Right lobe of liver (tissue), 6 donors: ENCODE measurements around the gene GRK7. TPM values are rescaled to one million over a fixed set of nuclear protein-coding genes. Genes with fewer than 3 reads are reported as not detected.

ENCODE experiments used
- ATAC-seq, 4 donors: fragments of 200-7000 bp; cut with Tn5 transposase; one replicate each; pipeline ENCODE4 v1.9.1; 2020; ENCODE audit warnings: mild to moderate bottlenecking in 4 of 4, moderate library complexity in 4 of 4
- DNase-seq, 3 donors: peaks; one replicate each; pipeline ENCODE4 v3.0.0-alpha.2; 2020
- H3K27ac ChIP-seq, 3 donors: fragments of 200-600 bp; one replicate each; pipeline ENCODE4 v1.8.0; 2022
- H3K27me3 ChIP-seq, 2 donors: fragments of 200-600 bp; one replicate each; pipeline ENCODE4 v1.8.0; 2022
- H3K36me3 ChIP-seq, 4 donors: fragments of 200-600 bp; sonication (generic) in 1 of 4; one replicate each; pipeline versions ENCODE4 v1.5.1 to v1.8.0; 2017 to 2022; ENCODE audit warnings: control low read depth in 1 of 4
- H3K4me1 ChIP-seq, 4 donors: fragments of 200-600 bp; sonication (generic) in 1 of 4; one replicate each; pipeline versions ENCODE4 v1.5.1 to v1.8.0; 2017 to 2022; ENCODE audit warnings: control low read depth in 1 of 4
- H3K4me3 ChIP-seq, 3 donors: fragments of 200-600 bp; one replicate each; pipeline ENCODE4 v1.8.0; 2022
- H3K9me3 ChIP-seq, 4 donors: fragments of 200-600 bp; sonication (generic) in 1 of 4; one replicate each; pipeline versions ENCODE4 v1.5.1 to v1.8.0; 2017 to 2022; ENCODE audit warnings: control low read depth in 1 of 4
- CTCF ChIP-seq, 4 donors: fragments of 200-600 bp in 3 of 4; fragments of 450-650 bp in 1 of 4; IDR thresholded peaks; one replicate each; pipeline versions ENCODE4 v1.5.1 to v1.8.0; 2016 to 2022; ENCODE audit warnings: antibody characterized with exemption in 4 of 4, mild to moderate bottlenecking in 2 of 4
- POLR2A ChIP-seq: fragments of 450-650 bp; IDR thresholded peaks from one replicate; pipeline ENCODE4 v1.6.1; 2017; ENCODE audit warnings: antibody characterized with exemption, mild to moderate bottlenecking
- WGBS: methylation state at CpG from one replicate; pipeline ENCODE4 v1.1.6; 2018; ENCODE audit warnings: low coverage, low lambda C conversion rate; ENCODE audit not compliant: insufficient coverage; ENCODE audit errors: missing lambda C conversion rate; 5-methylcytosine and 5-hydroxymethylcytosine counted together
- intact Hi-C, 2 donors: fragments of 100-400 bp; cut with DNase I; formaldehyde crosslinking; loops; one replicate each; pipeline versions ENCODE4 v1.11.2 to v1.14.1; 2022
- total RNA-seq, 6 experiments: library from RNA; depleted of rRNA in 2 of 6; stranded (reverse); fragments of >200 nt in 2 of 6; fragmentation: NEBNext Ultra II Directional in 3 of 6; extraction: Animal tissue kit (Norgen Biotek cat#: 25700) in 3 of 6; gene quantifications; one replicate each; pipeline versions ENCODE4 v1.1.0 to v1.2.4, GENCODE V29; 2016 to 2023
- donor health status: DM: no; HTN: yes; CAD: no.
- donor health status: DM: no; HTN: no; CAD: no.
- donor health status: DM: no; HTN: no; CAD: no.
- donor health status: DM: no; HTN: yes; CAD: no.
- donor health status: DM: no; HTN: yes; CAD: no.

Gene GRK7
- total RNA-seq, 6 experiments from 2014 or later: 0.06 TPM; not detected in 5

- 86% methylated on average over 2 of the region's 2 CpGs for WGBS
- no peak for ATAC-seq
These were observed 41.2 kb downstream of the GRK7 start for GRCh38 chr3:141804447-141804777.

DNA sequence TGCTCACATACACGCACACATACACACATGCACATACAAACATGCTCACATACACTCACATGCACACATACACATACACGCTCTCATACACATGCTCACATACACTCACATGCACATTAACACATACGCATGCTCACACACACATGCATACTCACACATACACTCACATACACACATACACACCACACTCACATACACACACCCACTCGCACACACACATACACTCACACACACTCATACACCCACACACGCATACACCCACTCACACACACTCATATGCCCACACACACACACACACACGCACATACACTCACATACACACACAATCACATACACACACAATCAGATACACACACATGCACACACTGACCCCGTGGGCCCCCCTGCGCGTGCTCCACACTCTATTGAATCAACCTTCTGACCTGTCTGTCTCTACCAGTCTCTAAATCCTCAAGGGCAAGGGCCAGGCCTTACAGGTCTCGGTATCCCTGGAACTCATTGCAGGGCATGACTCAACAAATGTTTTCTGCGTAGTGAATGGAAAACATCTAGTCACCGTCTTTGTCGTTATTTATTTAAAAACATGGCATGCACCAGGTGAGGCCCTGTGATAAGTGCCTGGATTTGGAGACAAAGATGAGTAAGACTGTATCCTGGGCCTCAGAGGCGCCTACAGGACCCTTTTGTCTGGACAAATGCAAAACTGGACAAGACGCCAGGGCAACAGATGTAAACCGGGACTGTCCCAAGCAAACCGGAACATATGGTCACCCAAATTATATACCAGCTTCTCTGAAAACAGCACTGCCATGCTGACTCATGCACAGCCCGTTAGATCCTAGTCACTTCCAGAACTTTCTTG lies 41.8 kb downstream of the GRK7 start:
- no peak overlapping the region for H3K27ac ChIP-seq
- no peak overlapping the region for H3K4me3 ChIP-seq
- H3K4me1 ChIP-seq: no peaks in the 10 kb centered on the region
- no peaks in the 10 kb centered on the region for H3K9me3 ChIP-seq
- DNase-seq (no peak), ATAC-seq (no peak)
- H3K27me3 ChIP-seq: no peaks in the 10 kb centered on the region
- TF ChIP-seq POLR2A: no peak
- intact Hi-C loops: no loop called here
- 86% methylated on average over 15 of the region's 18 CpGs for WGBS
- no peaks in the 10 kb centered on the region for H3K36me3 ChIP-seq

More at GRCh38 chr3:141804447-141804777, 41.2 kb downstream of the GRK7 start:
- H3K36me3 ChIP-seq: no peaks in the 10 kb centered on the region
- H3K9me3 ChIP-seq: no peaks in the 10 kb centered on the region
- H3K4me3 ChIP-seq: no peak overlapping the region
- H3K27ac ChIP-seq: no peak overlapping the region
- no peaks in the 10 kb centered on the region for H3K27me3 ChIP-seq
- DNase-seq: no peak
- TF ChIP-seq POLR2A (no peak), CTCF (IDR thresholded peaks at IDR 0.05) (no peak)
- H3K4me1 ChIP-seq: no peaks in the 10 kb centered on the region
- intact Hi-C loops: no loop called here

- Histone ChIP-seq H3K4me3 (no peak overlapping the region), H3K27ac (no peak overlapping the region), H3K36me3 (no peaks in the 10 kb centered on the region), H3K27me3 (no peaks in the 10 kb centered on the region), H3K4me1 (no peaks in the 10 kb centered on the region), H3K9me3 (no peaks in the 10 kb centered on the region)
- ATAC-seq (no peak), DNase-seq (no peak)
- 41% methylated on average over 5 of the region's 7 CpGs for WGBS
- intact Hi-C loops: no loop called here
- TF ChIP-seq CTCF (IDR thresholded peaks at IDR 0.05) (no peak), POLR2A (no peak)
These were observed 44.2 kb downstream of the GRK7 start for GRCh38 chr3:141807277-141808033.

- ATAC-seq (no peak), DNase-seq (no peak)
- intact Hi-C loops: no loop called here
- H3K27me3 ChIP-seq: no peaks in the 10 kb centered on the region
- no peak overlapping the region for H3K4me3 ChIP-seq
- no peak overlapping the region for H3K27ac ChIP-seq
- H3K4me1 ChIP-seq: no peaks in the 10 kb centered on the region
- no peaks in the 10 kb centered on the region for H3K9me3 ChIP-seq
- 60% methylated on average over 5 of the region's 5 CpGs for WGBS
- TF ChIP-seq CTCF (IDR thresholded peaks at IDR 0.05) (no peak), POLR2A (no peak)
- no peaks in the 10 kb centered on the region for H3K36me3 ChIP-seq
These were observed 45.4 kb downstream of the GRK7 start for GRCh38 chr3:141808586-141808985.

GRCh38 chr3:141810161-141810560 lies 47.0 kb downstream of the GRK7 start:
- no peak overlapping the region for H3K27ac ChIP-seq
- H3K36me3 ChIP-seq: no peaks in the 10 kb centered on the region
- no peaks in the 10 kb centered on the region for H3K9me3 ChIP-seq
- DNase-seq: no peak
- TF ChIP-seq CTCF (IDR thresholded peaks at IDR 0.05) (no peak), POLR2A (no peak)
- ATAC-seq: no peak
- intact Hi-C loops: no loop called here
- no peaks in the 10 kb centered on the region for H3K27me3 ChIP-seq
- 73% methylated on average over 2 of the region's 2 CpGs for WGBS
- H3K4me3 ChIP-seq: no peak overlapping the region
- H3K4me1 ChIP-seq: no peaks in the 10 kb centered on the region
